Lower lobe of right lung (tissue), 2 donors: ENCODE data around the gene FOXO6. TPM values are rescaled to one million over a fixed set of nuclear protein-coding genes. Genes with fewer than 3 reads are reported as not detected.

Experiments
- ATAC-seq, 2 donors: fragments of 200-7000 bp; cut with Tn5 transposase; one replicate each; pipeline ENCODE4 v1.9.1; 2020 to 2022; ENCODE audit warnings: mild to moderate bottlenecking in 2 of 2, moderate library complexity in 2 of 2
- DNase-seq: peaks from one replicate; pipeline ENCODE4 v3.0.0-alpha.2; 2020
- H3K27ac ChIP-seq: fragments of 200-600 bp; one replicate; pipeline ENCODE4 v1.8.0; 2022
- H3K27me3 ChIP-seq: fragments of 200-600 bp; one replicate; pipeline ENCODE4 v1.8.0; 2022; ENCODE audit warnings: low read depth
- H3K36me3 ChIP-seq: fragments of 200-600 bp; one replicate; pipeline ENCODE4 v1.8.0; 2022; ENCODE audit warnings: mild to moderate bottlenecking
- H3K4me1 ChIP-seq: fragments of 200-600 bp; one replicate; pipeline ENCODE4 v1.8.0; 2022
- H3K4me3 ChIP-seq: fragments of 200-600 bp; one replicate; pipeline ENCODE4 v1.8.0; 2022; ENCODE audit warnings: mild to moderate bottlenecking
- H3K9me3 ChIP-seq: fragments of 200-600 bp; one replicate; pipeline ENCODE4 v1.8.0; 2022
- intact Hi-C: fragments of 100-400 bp; cut with DNase I; formaldehyde crosslinking; loops from one replicate; pipeline ENCODE4 v1.11.0; 2022
- total RNA-seq: library from RNA; stranded (reverse); fragmentation: NEBNext Ultra II Directional; extraction: Animal tissue kit (Norgen Biotek cat#: 25700); gene quantifications from one replicate; pipeline ENCODE4 v1.2.1, GENCODE V29; 2021
- TF ChIP-seq, protein P1 (sequence below): fragments of 200-600 bp; IDR thresholded peaks from one replicate; pipeline ENCODE4 v1.8.0; 2022; ENCODE audit warnings: antibody characterized with exemption, mild to moderate bottlenecking
- donor health status: DM: no; HTN: yes; CAD: no; lungs with severe emphysema.

FOXO6 gene
- total RNA-seq, 1 donor from 2014 or later = 0.92 TPM

DNA sequence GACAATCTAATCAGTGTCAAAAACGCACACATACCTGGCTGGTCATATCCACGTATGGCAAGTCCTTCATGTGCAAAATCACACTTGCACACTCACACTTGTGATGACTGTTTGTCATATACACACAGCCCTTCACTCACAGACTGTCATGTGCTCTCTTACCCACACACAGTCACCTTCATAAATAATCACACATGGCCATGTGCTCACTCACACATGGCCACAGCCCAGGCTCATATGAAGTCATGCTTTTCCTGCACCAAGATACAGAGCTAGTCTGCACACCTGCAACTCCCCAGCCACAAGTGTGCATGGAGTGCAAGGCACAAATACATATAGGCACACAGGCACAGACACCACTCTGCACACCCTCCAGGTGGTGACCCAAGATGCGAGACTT lies 45.4 kb upstream of the FOXO6 start:
- Histone ChIP-seq H3K27ac (no peak overlapping the region), H3K9me3 (no peaks in the 10 kb centered on the region), H3K27me3 (no peaks in the 10 kb centered on the region), H3K36me3 (no peaks in the 10 kb centered on the region), H3K4me1 (no peaks in the 10 kb centered on the region), H3K4me3 (no peak overlapping the region)
- DNase-seq (no peak), ATAC-seq (no peak)
- intact Hi-C loops = no loop called here
- TF ChIP-seq, protein P1, sequence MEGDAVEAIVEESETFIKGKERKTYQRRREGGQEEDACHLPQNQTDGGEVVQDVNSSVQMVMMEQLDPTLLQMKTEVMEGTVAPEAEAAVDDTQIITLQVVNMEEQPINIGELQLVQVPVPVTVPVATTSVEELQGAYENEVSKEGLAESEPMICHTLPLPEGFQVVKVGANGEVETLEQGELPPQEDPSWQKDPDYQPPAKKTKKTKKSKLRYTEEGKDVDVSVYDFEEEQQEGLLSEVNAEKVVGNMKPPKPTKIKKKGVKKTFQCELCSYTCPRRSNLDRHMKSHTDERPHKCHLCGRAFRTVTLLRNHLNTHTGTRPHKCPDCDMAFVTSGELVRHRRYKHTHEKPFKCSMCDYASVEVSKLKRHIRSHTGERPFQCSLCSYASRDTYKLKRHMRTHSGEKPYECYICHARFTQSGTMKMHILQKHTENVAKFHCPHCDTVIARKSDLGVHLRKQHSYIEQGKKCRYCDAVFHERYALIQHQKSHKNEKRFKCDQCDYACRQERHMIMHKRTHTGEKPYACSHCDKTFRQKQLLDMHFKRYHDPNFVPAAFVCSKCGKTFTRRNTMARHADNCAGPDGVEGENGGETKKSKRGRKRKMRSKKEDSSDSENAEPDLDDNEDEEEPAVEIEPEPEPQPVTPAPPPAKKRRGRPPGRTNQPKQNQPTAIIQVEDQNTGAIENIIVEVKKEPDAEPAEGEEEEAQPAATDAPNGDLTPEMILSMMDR = no peak

DNA sequence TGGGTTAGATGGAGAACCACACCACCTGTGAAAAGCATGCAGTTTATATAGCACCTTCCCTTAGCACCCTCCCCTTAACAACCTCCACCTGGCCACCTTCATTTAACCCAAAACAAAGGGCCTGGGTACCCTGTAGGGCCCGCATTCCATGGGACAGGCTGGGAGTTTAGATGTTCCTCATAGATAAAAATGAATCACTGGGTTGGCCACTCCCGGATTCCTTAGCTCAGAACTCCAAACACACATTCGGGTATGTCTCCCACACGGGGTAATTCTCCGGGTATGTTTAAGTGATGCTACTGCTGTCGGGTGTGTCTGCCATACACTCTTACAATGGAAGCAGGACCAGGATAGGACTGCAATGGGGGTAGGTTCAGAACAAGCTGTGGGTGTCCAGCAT lies 43.9 kb upstream of the FOXO6 start:
- intact Hi-C loops = no loop called here
- DNase-seq = no peak
- Histone ChIP-seq H3K27ac (no peak overlapping the region), H3K27me3 (no peaks in the 10 kb centered on the region), H3K9me3 (no peaks in the 10 kb centered on the region), H3K4me3 (no peak overlapping the region), H3K4me1 (no peaks in the 10 kb centered on the region), H3K36me3 (no peaks in the 10 kb centered on the region)
- TF ChIP-seq, protein P1 = no peak
- ATAC-seq = no peak

DNA sequence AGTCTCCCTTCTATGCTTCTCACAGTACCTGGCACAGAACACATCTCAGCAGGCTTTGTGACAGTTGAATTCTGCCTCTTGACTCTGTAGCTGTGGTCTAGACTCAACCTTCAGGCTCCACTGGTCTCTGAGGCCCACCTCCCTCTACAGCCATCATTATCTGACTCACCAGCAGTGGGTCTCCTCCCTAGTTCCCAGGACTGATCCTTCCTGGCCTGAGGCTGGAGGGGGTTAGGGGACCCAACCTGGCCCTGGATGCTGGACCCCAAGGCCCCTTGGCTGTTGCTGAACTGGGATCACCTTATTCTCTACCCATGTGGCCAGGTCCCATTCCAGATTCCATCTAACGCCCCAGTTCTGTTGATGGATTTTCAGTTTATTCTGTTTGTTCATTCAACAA lies 43.1 kb upstream of the FOXO6 start:
- Histone ChIP-seq H3K36me3 (no peaks in the 10 kb centered on the region), H3K27ac (no peak overlapping the region)
- intact Hi-C loops = no loop called here

GRCh38 chr1:41319106-41319755 lies 42.0 kb upstream of the FOXO6 start:
- no peaks in the 10 kb centered on the region for H3K4me1 ChIP-seq
- DNase-seq = no peak
- no peaks in the 10 kb centered on the region for H3K9me3 ChIP-seq
- H3K36me3 ChIP-seq = no peaks in the 10 kb centered on the region
- no peaks in the 10 kb centered on the region for H3K27me3 ChIP-seq
- H3K4me3 ChIP-seq = no peak overlapping the region
- ATAC-seq = no peak
- no peak overlapping the region for H3K27ac ChIP-seq
- TF ChIP-seq, protein P1 = no peak
- intact Hi-C loops = no loop called here

More for the DNA sequence above, 43.1 kb upstream of the FOXO6 start:
- no peaks in the 10 kb centered on the region for H3K4me1 ChIP-seq
- DNase-seq = no peak
- no peaks in the 10 kb centered on the region for H3K27me3 ChIP-seq
- TF ChIP-seq, protein P1 = no peak
- no peak overlapping the region for H3K4me3 ChIP-seq
- H3K9me3 ChIP-seq = no peaks in the 10 kb centered on the region
- ATAC-seq = no peak

GRCh38 chr1:41319807-41320711 lies 41.2 kb upstream of the FOXO6 start:
- ATAC-seq (no peak), DNase-seq (no peak)
- TF ChIP-seq, protein P1 = no peak
- intact Hi-C loops = no loop called here
- Histone ChIP-seq H3K9me3 (no peaks in the 10 kb centered on the region), H3K4me3 (no peak overlapping the region), H3K36me3 (no peaks in the 10 kb centered on the region), H3K27ac (no peak overlapping the region), H3K27me3 (no peaks in the 10 kb centered on the region), H3K4me1 (no peaks in the 10 kb centered on the region)
